ENCODE data around the gene LRRN3.

The LRRN3 gene

DNA sequence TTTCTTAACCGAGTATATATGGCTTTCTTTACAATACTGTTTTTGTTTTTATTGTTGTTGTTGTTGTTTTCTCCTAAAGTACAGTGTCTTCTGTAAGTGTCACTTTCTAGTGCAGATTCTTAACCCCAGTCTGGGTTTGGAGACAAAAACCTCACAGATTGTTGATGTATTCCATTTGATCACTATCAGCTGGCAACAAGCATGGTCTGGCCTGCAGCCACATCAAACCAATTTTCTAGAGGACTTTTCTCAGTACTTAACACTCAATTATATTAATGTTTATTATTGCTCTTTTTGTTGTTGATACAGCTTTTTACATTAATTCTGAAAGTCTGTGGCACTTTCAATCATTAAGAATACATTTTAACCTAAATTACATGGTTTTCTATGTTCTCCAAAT, 17.1 kb downstream of the LRRN3 start:
- no peak for DNase-seq

DNA sequence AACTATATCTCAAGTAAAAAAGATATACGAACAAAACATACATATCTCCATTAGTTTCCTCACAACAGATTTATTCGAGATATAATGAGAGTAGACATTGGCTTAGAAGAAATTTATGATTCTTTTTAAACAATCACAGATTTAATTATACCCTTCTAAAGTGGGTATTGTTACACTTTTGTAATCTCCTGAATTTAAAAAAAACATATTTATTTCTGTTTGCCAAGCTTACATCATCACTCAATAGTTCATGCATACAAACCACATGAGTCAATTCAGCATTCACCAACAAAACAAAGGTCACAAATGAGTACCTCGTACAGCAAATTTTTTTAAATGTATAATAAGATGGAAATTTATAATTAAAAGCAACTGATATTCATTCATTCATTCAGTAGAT, 17.6 kb downstream of the LRRN3 start:
- DNase-seq = no peak

DNA sequence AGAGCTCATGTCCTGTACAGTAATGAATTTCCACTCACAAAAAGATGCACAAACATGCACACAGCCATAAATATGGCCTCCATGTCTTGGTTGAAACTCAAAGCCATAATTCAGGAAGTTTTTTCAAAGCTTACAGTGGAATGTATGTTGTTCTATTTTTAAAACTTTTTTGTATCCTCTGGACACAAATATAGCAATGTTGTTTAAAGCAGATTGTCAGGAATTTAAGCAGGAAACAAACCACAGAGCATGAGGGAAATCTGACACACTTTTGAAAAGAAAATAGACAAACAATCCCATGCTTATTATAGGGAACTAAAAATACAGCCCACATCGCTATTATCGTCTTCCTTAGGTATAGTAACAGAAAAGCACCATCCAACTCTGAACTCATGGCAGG, 21.5 kb downstream of the LRRN3 start:
- no peak for DNase-seq

DNA sequence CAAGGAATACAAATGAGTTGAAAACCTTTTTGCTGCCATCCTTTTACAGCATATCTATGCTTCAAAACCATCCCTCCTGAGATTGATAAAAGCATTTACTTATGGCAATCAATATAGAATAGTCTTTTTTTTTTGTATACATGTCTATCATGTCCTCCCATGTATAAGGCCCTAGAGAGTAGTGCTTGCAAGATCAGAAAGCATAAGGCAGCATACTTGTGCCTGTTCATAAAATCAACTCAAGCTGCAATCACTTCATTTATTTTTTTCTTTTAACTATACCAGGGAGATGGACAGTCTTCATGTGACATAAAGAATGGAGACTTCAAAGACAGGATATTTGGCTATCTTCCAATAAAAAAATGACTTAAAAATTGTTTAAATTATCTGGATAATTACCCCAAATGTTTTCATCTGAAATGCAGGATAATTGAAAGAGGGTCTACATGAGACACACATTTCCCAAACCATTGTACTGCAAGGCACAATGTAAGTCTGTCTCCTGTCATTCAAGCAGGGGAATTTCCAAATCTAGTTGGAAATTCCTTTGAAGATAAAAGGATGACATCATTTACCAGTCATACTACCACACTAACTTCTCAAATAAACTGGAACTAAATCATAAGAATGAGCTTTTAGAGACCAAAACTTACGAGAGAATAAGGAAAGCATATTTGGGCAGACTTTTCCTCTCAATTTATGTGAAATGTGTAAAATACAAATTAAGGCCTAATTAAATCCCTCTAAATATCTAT, 22.5 kb downstream of the LRRN3 start:
- DNase-seq = no peak

DNA sequence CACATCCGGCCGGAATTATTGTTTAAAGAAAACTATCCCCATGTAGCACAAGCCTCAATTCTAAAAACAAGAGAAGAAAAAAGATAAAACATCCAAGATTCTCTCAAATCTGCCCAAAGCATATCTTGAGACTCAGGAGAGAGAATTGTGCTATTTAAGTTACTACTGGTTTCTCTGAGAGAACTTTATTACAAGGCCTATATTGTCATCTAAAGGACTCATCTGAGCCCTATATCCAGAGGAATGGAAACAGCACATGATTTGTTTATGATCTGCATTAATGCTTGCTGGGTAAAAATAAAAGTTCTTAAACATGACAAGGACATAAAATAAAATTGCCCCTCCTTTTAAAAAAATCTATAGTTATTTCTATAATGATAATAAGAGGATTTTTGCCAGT, 25.0 kb downstream of the LRRN3 start:
- DNase-seq = no peak

DNA sequence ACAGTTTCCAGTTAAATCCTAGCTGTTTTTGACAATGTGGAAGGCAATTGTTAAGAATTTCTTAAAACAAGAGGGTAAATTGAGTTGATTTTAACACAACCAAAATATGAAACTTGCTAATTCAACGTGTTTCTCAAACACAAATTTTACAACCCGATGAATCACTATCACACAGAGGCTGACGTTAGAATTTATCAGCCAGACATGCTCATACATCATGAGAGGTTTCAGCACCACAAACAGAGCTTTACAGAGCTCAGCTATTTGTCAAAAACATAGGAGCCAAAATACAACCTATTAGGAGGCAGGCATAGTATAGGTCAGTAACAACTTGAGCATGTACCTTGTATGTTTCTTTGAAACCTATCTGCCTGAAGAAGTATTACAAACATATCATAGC, 36.1 kb downstream of the LRRN3 start:
- no peak for DNase-seq

DNA sequence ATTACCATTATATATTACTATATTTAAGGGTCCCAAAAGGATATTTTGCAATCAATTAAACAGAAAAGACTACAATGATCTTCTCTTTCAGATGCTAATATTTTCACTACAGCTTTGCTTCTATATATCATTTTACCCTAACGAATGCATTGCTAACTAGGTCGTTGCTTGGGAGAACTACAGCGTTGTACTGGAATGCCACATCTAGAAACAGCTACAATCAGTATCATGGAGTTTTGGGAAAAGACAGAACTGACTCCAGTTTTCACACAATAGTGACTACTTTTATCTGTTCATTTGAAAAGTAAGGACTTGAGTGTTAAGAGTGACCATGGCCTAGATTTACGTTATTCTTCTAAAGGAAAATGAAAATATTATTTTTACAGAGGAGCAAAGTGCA, 38.5 kb downstream of the LRRN3 start:
- DNase-seq = no peak

DNA sequence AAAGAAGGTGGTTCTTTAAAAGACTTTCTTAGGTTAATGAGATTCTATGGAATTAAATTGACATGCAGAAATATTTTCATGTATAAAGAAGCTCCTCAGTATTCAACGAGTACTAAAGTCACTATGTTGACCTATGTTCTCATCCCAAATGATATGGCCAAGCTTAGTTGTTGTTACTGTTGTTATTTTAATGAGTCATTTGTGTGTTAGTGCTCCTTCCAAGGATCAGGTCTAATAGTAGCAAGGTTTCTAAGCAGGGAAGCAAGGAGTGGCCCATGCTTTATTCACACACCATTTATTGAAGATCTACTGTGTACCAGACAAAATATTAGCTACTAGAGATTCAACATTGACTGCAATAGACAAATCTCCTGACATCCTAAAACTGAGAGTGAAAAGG, 41.9 kb downstream of the LRRN3 start:
- DNase-seq = no peak

DNA sequence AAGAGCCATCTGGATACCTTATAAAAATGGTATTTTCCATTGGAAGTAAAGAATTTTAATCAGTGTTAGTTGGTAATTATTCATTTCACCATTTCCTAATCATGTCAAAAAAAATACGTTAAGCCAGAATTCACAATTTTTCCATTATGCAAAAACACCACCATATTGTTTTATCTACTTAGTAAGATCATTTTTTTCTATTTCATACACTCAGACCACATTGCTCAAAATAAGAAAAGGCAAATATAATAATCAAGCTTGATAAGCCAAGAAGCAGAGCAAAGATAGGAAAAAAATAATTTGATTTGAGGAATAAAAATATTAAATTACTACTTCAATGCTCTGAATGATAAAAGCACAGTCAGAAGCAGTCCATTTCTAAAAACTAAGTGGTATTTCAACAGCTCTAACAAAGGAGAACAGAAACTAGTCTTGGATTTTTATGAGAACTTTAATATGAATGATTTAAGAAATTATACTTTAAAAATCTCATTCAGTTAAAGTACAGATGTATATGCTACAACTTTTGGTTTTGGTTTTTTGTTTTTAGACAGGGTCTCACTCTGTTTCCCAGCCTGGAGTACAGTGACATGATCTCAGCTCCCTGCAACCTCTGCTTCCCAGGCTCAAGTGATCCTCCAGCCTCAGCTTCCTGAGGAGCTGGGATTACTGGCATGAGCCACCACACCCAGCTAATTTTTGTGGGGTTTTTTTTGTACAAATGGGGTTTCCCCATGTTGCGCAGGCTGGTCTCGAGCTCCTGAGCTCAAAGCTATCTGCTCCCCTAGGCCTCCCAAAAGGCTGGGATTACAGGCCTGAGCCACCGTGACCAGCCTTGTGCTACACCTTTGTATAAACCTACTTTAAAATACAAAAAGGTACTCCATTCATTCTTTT, 46.6 kb downstream of the LRRN3 start:
- DNase-seq = no peak

DNA sequence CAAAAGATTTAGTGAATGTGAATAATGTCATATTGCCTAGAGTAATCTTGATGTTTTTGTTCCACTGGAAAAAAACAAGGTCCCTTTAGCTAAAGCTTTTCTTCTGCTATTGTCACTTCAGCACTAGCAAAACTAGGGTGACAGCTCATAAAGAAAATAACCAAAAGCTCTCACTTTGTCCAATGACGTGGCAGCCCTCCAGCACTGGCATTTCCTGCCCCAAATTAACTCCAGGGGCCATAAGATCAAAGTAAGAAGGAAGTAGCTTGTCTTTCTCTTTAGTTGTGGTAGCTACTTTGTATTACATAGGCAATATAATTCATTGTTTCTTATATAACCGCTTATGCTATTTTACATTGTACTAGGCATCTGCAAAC, 47.3 kb downstream of the LRRN3 start:
- DNase-seq = no peak

DNA sequence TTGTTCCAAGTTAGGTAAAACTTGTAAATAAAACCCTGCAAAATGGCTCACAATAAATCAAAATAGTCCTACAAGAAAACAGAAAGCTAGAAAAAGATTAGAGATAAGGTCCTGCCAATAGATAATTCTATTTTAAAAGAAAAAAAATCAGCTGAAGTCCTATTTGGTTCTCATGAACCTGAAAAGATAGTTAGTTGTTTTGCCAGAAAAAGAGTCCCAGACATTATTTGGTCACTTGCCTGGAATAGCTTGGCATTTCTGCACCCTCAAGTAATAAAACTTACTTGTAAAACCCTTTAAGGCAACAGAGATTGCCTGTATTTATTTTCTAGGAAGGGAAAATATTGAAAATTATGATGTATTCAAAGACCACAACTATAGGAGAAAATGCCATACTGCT, 47.7 kb downstream of the LRRN3 start:
- DNase-seq = no peak

DNA sequence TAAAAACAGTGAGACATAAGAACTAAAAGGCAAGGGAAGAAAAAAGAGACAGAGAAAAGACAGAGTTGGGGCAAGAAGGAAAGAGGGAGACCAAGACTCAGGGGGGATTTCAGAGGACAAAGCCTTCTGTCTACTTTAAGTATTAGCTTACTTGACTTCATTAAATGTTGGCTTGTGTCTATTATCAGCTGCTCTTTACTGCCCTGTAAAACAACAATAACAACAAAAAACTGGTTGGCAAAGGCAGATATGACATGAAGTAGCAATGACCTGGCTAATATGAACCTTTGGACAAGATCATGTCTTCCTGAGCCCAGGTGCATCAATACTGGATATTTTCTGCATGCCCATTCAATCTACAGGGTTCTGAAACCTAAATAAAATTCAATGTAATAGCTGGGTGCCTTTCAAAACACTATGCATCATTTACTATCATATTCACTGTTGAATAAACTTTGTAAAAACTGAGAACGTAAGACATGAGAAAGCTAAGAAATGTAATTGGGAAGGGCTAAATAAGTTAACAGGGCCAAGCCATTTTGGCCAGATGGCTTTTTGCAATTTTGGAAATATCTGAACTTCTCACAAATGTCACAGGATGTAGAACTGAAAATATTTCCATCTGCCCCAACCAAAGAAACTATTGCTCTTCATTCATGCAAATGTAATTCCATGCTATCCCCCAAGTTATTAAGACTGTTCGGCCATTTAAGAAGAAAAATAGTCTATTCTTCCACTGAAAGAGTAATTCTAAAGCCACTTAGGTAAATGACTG, 49.4 kb downstream of the LRRN3 start:
- no peak for DNase-seq

DNA sequence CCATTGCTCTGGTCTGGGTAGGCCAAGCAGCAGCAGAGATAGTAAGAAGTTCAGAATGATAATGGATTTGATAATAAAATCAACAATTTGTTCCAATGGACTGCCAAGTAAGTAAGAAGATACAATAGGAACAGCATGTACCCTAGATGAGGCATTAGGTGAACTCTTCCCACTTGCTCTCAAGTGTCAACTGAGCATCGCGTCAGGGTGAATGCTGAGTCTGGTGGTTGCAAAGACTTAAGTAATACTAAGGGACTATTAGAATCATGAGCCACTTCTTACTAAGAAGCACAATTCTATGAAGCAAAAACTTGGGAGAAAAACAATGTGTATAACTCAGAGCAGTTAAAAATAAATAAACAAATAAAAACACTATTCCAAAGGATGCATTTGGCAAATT, 54.5 kb downstream of the LRRN3 start:
- no peak for DNase-seq

DNA sequence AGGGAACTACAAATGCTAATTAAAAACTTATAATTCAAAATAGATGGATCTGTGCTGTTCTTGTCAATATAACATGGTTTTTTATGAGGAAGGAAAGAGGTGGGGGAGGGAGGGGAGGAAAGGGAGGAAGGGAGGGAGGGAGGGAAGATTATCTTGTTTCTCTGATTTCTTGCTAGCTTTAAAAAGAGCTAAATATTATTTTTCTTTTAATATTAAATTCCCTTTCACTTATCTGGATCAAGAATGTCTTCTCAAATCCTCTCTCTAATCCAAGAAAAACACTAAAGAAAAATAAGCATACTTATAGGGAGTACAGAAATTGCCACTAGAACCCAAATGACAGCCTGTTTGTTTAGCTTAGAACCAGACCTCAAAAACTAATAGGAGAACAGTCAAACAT, 55.2 kb downstream of the LRRN3 start:
- DNase-seq = no peak

DNA sequence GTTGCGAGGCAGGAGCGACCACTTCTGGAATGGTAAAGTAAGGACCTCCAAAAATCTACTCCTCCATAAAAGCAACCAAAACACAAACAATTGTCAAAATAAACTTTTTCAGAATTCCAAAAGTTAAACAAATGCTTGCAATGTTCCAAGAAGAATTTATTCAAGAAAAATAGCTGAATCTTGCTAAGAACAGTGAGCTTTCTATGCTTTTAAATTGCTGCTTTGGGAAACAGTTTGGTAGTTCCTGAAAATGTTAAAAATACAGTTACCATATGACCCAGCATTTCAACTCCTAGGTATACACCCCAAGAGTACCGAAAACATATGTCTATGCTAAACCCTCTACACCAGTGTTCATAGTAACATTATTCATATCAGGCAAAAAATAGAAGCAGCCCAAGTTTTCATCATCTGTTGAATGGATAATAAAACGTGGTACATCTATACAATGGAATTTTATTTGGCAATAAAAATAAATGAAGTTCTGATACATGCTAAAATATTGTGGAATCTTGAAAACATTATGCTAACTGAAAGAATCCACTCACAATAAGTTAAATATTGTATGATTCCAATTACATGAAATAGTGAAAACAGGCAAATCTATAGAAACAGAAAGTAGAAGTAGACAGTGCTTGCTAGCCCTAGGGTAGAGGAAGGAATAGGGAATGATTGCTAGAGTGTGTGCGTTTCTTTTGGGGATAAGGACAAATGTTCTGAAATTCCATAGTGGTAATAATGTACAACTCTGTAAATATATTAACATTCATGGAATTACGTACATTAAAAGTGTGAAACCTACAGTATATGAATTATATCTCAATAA, 57.0 kb downstream of the LRRN3 start:
- no peak for DNase-seq

DNA sequence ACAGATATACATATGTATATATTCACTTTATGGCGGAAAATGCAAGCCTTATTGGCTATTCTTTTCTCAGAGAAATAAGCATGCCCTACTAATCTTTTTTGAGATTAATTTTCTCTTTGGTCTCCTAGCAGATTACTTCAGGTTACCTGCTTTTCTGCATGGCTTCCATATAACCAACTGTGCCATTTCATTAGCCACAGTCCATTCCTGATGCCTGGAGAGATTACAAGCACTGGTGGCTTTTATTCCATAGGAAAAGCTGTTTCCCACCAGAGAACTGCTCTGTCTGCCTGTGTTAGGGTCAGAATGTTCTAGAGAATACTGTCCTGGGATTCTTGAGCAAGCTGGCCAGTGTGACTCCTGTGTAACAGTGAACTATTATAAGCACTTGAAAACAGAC, 59.8 kb downstream of the LRRN3 start:
- DNase-seq = no peak

DNA sequence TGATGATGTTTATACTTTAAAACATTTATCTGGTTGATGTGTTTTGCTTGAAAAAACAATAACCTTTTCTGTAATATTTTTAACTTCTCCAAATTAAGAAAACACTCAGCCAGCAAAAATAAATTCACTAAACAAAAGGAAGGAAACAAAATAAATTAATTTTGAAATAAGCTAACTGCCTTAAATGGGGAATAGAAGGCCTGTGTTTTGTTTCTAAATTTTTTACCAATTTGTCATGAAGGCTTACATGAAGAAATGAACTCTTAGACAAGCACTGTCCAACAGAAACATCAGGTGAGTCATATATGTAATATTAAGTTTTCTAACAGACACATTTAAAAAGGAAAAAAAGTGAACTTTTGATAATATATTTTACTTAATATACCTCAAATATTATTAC, 68.5 kb downstream of the LRRN3 start:
- no peak for DNase-seq

DNA sequence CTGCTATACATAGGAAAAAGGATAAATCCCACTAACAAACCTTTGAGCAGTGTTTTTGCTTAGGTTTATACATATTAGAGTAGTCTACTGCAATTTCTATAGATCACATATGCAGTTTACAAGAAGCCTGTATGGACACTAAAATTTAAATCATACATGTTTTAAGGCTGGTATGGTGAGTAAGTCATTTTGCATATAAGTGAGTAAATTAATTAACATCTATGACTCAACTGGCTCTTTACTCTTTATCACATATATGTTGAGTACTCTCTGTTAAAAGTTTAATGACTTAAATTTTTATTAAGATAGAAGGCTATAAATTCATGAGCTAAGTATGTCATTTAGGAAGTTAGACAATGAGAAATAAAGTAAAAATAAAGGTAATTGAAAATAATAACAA, 69.4 kb downstream of the LRRN3 start:
- DNase-seq = no peak

DNA sequence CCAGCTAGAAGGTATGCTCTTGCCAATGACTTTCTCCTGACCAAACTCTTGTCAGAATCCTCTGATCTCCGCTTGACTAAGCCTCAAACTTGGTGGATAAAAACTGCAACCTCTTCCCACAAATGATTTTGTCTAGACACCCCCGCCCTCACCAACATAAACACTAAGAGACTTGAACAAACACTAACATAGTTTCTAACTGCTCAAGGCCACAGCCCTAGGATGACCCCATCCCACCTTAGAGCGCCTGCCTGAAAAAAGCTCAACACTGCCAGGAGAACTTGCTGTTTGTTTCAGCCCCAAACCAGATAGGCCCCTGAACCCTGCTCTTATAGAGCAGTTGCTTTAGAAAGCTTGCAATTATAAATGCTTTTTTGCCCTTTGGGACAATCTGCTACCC, 71.8 kb downstream of the LRRN3 start:
- no peak for DNase-seq

DNA sequence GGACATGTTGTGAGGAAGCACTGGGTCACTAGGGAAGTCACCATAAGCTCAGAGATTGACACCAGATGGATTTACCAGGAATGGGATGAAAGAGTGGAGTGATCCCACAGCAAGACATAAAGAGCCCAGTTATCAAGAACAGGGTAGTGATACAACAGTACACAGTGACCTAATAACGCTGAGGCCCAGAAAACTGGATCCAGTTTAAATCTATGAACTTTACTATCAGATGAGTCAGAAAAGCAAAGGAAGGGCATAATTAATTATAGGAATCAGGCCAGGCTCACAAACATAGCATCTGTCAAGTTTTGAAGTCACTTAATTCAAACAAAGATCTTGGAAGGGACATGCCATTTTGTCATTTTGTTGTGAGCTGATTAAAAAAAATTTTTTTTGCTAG, 73.5 kb downstream of the LRRN3 start:
- no peak for DNase-seq

DNA sequence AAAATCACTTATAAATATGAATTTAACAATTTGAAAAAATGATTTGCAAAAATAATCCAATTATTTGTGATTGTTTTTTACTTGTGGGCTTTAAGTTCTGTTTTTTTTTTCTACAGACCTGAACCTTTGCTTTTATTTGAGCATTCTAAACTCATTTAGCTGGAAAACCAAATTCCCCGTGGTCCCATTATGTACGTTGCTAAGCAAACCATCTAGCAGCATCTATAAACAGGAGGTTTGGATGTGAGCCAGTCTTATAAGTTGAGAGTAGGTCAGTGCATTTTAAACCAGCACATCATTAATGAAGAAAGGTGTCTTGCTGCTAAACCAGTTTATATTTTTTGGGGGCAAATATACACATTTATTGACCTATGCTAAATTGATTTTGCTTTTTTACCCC, 77.3 kb downstream of the LRRN3 start:
- DNase-seq = no peak

DNA sequence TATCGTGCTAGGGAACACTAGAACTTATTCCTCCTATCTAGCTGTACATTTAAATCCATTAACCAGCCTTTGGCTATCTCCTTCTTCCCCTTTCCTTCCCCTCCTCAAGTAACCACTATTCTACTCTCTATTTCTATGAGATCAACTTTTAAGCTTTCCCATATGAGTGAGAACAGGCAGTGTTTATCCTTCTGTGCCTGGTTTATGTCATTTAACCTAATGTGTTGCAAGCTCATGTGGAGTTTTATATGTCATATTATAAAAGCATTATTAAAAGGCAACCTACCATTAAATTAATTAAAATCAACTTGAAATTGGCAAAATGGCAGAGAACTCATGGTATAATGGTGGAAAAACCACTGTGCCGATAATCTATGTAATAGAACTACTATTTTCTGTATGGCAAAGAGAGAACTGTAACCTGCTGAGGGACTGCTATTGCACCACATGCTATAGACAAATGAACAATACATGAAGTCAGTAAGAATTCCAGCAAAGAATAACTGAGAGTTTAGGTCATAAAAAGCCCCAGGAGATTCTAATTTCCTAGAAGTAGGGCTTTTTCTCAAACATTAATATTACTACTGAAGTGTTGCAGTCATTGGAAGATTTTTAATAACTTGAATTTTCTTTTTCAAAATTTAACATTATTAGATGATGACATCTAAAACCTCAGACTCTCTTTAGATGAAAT, 81.8 kb downstream of the LRRN3 start:
- DNase-seq = no peak
